HCT116 (cell line): ENCODE data around the gene ZNF521. TPM values are rescaled to one million over a fixed set of nuclear protein-coding genes. Genes with fewer than 3 reads are reported as not detected.

Experiments used
- ATAC-seq: fragments of 200-7000 bp; cut with Tn5 transposase; 2 replicates; pipeline ENCODE4 v1.9.1; 2020; ENCODE audit warnings: mild to moderate bottlenecking, moderate library complexity
- BruUV-seq: library from RNA; stranded (reverse); fragments of 400-500 nt; replicated peaks from 2 replicates; lab custom pipeline; 2021; lab: Mats Ljungman, UMichigan
- CTCF ChIA-PET: fragments of 300-600 bp; sonication (Branson Sonifier 250); formaldehyde crosslinking; loops from one replicate; lab custom pipeline; 2021; ENCODE audit warnings: antibody characterized with exemption; lab: Charles Lee
- POLR2A ChIA-PET: fragments of 300-600, 350-600 bp; sonication (Branson Sonifier 250); formaldehyde crosslinking; loops from one replicate; lab custom pipeline; 2021; ENCODE audit warnings: antibody characterized with exemption; lab: Charles Lee
- RAD21 ChIA-PET, 2 experiments: fragments of 300-600 bp; sonication (Branson Sonifier 250); formaldehyde crosslinking; loops; one replicate each; lab custom pipeline; 2023; ENCODE audit warnings: low total read pairs in 2 of 2; ENCODE audit not compliant: uncharacterized antibody in 2 of 2, unreplicated experiment in 2 of 2, low non-redundant PET in 1 of 2; lab: Charles Lee
- DNase-seq: peaks from one replicate; pipeline ENCODE4 v3.0.0-alpha.2; 2010; ENCODE audit warnings: low read depth, low spot score
- H2AFZ ChIP-seq: fragments of 200-600 bp; shearing (Covaris generic), sonication (generic); 2 replicates; pipeline ENCODE4 v1.6.1; 2017; ENCODE audit warnings: low read depth, mixed run types, mixed read lengths, antibody characterized with exemption, low read length; ENCODE audit not compliant: poor library complexity, severe bottlenecking
- H3K27ac ChIP-seq: 2 replicates; pipeline ENCODE4 v1.5.1; 2012; ENCODE audit warnings: low read depth, low read length
- H3K27me3 ChIP-seq: fragments of 200-600 bp; sonication (generic); 2 replicates; pipeline ENCODE4 v1.6.1; 2016; ENCODE audit warnings: mixed run types, low read length, mixed read lengths; ENCODE audit not compliant: insufficient read depth
- H3K36me3 ChIP-seq, 2 experiments: fragments of 200-500 bp in 1 of 2; fragments of 200-600 bp in 1 of 2; sonication (Bioruptor generic) in 1 of 2; sonication (generic) in 1 of 2; 2 replicates each; pipeline versions ENCODE4 v1.5.1 to v1.6.1; 2014 to 2016; ENCODE audit warnings: low read length in 2 of 2, inconsistent platforms in 1 of 2, mixed read lengths in 1 of 2, mixed run types in 1 of 2; ENCODE audit not compliant: insufficient read depth in 2 of 2, control insufficient read depth in 1 of 2
- H3K4me1 ChIP-seq, 2 experiments: fragments of 200-600 bp in 1 of 2; sonication (generic) in 1 of 2; 2 replicates each; pipeline versions ENCODE4 v1.5.1 to v1.6.1; 2012 to 2017; ENCODE audit warnings: low read length in 2 of 2, inconsistent platforms in 1 of 2, mild to moderate bottlenecking in 1 of 2, mixed read lengths in 1 of 2, mixed run types in 1 of 2, moderate library complexity in 1 of 2; ENCODE audit not compliant: insufficient read depth in 2 of 2, control insufficient read depth in 1 of 2
- H3K4me2 ChIP-seq: fragments of 200-600 bp; sonication (generic); 2 replicates; pipeline ENCODE4 v1.6.1; 2017; ENCODE audit warnings: mixed run types, low read length, mixed read lengths
- H3K4me3 ChIP-seq, 2 experiments: fragments of 200-600 bp in 1 of 2; sonication (generic) in 1 of 2; replicated peaks in 1 of 2; 2 replicates each; pipeline ENCODE4 v1.5.1; 2011 to 2016; ENCODE audit warnings: low read length in 2 of 2, control low read depth in 1 of 2, low read depth in 1 of 2, mild to moderate bottlenecking in 1 of 2, mixed read lengths in 1 of 2, mixed run types in 1 of 2
- H3K79me2 ChIP-seq: fragments of 200-600 bp; sonication (generic); 2 replicates; pipeline ENCODE4 v1.6.1; 2017; ENCODE audit warnings: mild to moderate bottlenecking, mixed run types, low read length, moderate library complexity, mixed read lengths; ENCODE audit not compliant: insufficient read depth
- H3K9ac ChIP-seq: fragments of 200-600 bp; sonication (generic); 2 replicates; pipeline ENCODE4 v1.6.1; 2016; ENCODE audit warnings: low read length, mixed read lengths
- H3K9me2 ChIP-seq: fragments of 200-600 bp; sonication (generic), shearing (Covaris generic); 2 replicates; pipeline ENCODE4 v1.6.1; 2017; ENCODE audit warnings: mixed run types, mild to moderate bottlenecking, moderate library complexity; ENCODE audit not compliant: insufficient read depth
- H3K9me3 ChIP-seq, 2 experiments: fragments of 200-500 bp in 1 of 2; fragments of 200-600 bp in 1 of 2; sonication (Bioruptor generic) in 1 of 2; sonication (generic) in 1 of 2; 2 replicates each; pipeline ENCODE4 v1.6.1; 2014 to 2017; ENCODE audit warnings: low read length in 2 of 2, mixed read lengths in 2 of 2, inconsistent platforms in 1 of 2, low read depth in 1 of 2, mild to moderate bottlenecking in 1 of 2, mixed run types in 1 of 2, moderate library complexity in 1 of 2; ENCODE audit not compliant: control insufficient read depth in 1 of 2, insufficient read depth in 1 of 2
- H4K20me1 ChIP-seq: fragments of 200-600 bp; sonication (generic), shearing (Covaris generic); 2 replicates; pipeline ENCODE4 v1.6.1; 2017; ENCODE audit warnings: mixed run types, mild to moderate bottlenecking, moderate library complexity; ENCODE audit not compliant: insufficient read depth
- ATF3 ChIP-seq: IDR thresholded peaks from 2 replicates; pipeline ENCODE4 v1.6.1; 2012
- CEBPB ChIP-seq: IDR thresholded peaks from 2 replicates; pipeline ENCODE4 v1.6.1; 2012; ENCODE audit warnings: low read depth
- EZH2 ChIP-seq: fragments of 200-600 bp; sonication (generic); IDR thresholded peaks from 2 replicates; pipeline ENCODE4 v1.6.1; 2017; ENCODE audit warnings: antibody characterized with exemption, mixed run types
- POLR2A ChIP-seq: IDR thresholded peaks from 2 replicates; pipeline ENCODE4 v1.7.0; 2011; ENCODE audit warnings: borderline replicate concordance; ENCODE audit not compliant: insufficient read depth, insufficient read length; ENCODE audit errors: extremely low read depth
- POLR2AphosphoS5 ChIP-seq: IDR thresholded peaks from 2 replicates; pipeline ENCODE4 v1.6.1; 2011; ENCODE audit warnings: mild to moderate bottlenecking, low read depth, low read length, moderate library complexity
- RAD21 ChIP-seq: IDR thresholded peaks from 2 replicates; pipeline ENCODE4 v1.6.1; 2012; ENCODE audit warnings: low read depth, mild to moderate bottlenecking
- TCF7L2 ChIP-seq: IDR thresholded peaks from 2 replicates; pipeline ENCODE4 v1.7.0; 2011; ENCODE audit warnings: borderline replicate concordance, inconsistent platforms; ENCODE audit not compliant: insufficient read depth, insufficient read length; ENCODE audit errors: extremely low read depth
- YY1 ChIP-seq: IDR thresholded peaks from 2 replicates; pipeline ENCODE4 v1.6.1; 2011; ENCODE audit warnings: low read length, low read depth, moderate library complexity, mild to moderate bottlenecking; ENCODE audit not compliant: insufficient replicate concordance; ENCODE audit errors: extremely low read depth
- ZBTB33 ChIP-seq: IDR thresholded peaks from 2 replicates; pipeline ENCODE4 v1.6.1; 2011; ENCODE audit warnings: mild to moderate bottlenecking, low read length, moderate library complexity; ENCODE audit not compliant: insufficient replicate concordance; ENCODE audit errors: extremely low read depth
- ZFX ChIP-seq: fragments of 450-650 bp; IDR thresholded peaks from 2 replicates; pipeline ENCODE4 v1.6.1; 2017
- intact Hi-C: fragments of 100-400 bp; cut with micrococcal nuclease; formaldehyde crosslinking; loops from 2 replicates; pipeline ENCODE4 v1.10.0; 2022
- total RNA-seq: library from RNA; stranded (reverse); gene quantifications from one replicate; pipeline ENCODE4 v1.2.1, GENCODE V29; 2021; ENCODE audit not compliant: unreplicated experiment
- TF ChIP-seq, protein P1 (sequence below), 3 experiments: fragments of 200-600 bp in 1 of 3; sonication (generic) in 1 of 3; IDR thresholded peaks in 2 of 3; conservative IDR thresholded peaks in 1 of 3; 2 replicates each; pipeline ENCODE4 v1.5.1; 2012 to 2017; ENCODE audit warnings: low read depth in 2 of 3, low read length in 2 of 3, antibody characterized with exemption in 1 of 3, borderline replicate concordance in 1 of 3, control low read depth in 1 of 3, mild to moderate bottlenecking in 1 of 3, mixed read lengths in 1 of 3, mixed run types in 1 of 3, moderate library complexity in 1 of 3; ENCODE audit not compliant: insufficient read depth in 1 of 3

ZNF521 gene
- total RNA-seq, 1 experiment from 2014 or later, result 0.10 TPM

- ChIA-PET CTCF (no interaction called here), POLR2A (no interaction called here), RAD21 (no interaction called here)
- no peaks in the 10 kb centered on the region for H3K79me2 ChIP-seq
- no peaks in the 10 kb centered on the region for H3K36me3 ChIP-seq
- no peaks in the 10 kb centered on the region for H3K9me2 ChIP-seq
- DNase-seq (no peak), ATAC-seq (no peak)
- H3K4me1 ChIP-seq, result no peaks in the 10 kb centered on the region
- H3K4me2 ChIP-seq, result no peak overlapping the region
- H3K9ac ChIP-seq, result no peak overlapping the region
- intact Hi-C loops, result no loop called here
- no TSS peak for BruUV-seq
- TF ChIP-seq EZH2 (no peak), ATF3 (no peak), YY1 (no peak), POLR2A (no peak), ZBTB33 (no peak), CEBPB (no peak), POLR2AphosphoS5 (no peak), ZFX (no peak), RAD21 (no peak), TCF7L2 (no peak)
- TF ChIP-seq, protein P1, sequence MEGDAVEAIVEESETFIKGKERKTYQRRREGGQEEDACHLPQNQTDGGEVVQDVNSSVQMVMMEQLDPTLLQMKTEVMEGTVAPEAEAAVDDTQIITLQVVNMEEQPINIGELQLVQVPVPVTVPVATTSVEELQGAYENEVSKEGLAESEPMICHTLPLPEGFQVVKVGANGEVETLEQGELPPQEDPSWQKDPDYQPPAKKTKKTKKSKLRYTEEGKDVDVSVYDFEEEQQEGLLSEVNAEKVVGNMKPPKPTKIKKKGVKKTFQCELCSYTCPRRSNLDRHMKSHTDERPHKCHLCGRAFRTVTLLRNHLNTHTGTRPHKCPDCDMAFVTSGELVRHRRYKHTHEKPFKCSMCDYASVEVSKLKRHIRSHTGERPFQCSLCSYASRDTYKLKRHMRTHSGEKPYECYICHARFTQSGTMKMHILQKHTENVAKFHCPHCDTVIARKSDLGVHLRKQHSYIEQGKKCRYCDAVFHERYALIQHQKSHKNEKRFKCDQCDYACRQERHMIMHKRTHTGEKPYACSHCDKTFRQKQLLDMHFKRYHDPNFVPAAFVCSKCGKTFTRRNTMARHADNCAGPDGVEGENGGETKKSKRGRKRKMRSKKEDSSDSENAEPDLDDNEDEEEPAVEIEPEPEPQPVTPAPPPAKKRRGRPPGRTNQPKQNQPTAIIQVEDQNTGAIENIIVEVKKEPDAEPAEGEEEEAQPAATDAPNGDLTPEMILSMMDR (IDR thresholded peaks at IDR 0.05 in 2 of 3, conservative IDR thresholded peaks at IDR 0.05 in 1 of 3; ENCODE audit: borderline replicate concordance in 1 of 3, insufficient read depth in 1 of 3, low read depth in 2 of 3, low read length in 2 of 3), result no peak
- H2AFZ ChIP-seq, result no peak overlapping the region
- no peaks in the 10 kb centered on the region for H4K20me1 ChIP-seq
- H3K9me3 ChIP-seq, result no peaks in the 10 kb centered on the region; a peak in 1 of 4 replicates
- 0 out of 2 replicates have a peak, but pooled peaks cover 3% of the 10 kb centered on the region for H3K27me3 ChIP-seq
- H3K4me3 ChIP-seq, result no peak overlapping the region
- H3K27ac ChIP-seq, result no peak overlapping the region
Measured at GRCh38 chr18:25281556-25281955, 70.4 kb downstream of the ZNF521 start.
